ENCODE measurements around the gene LRP5.

- no peak for TF ChIP-seq POLR2A (IDR thresholded peaks at IDR 0.05)
- no peak for TF ChIP-seq CTCF (IDR thresholded peaks at IDR 0.05 in 8 of 11, conservative IDR thresholded peaks at IDR 0.05 in 3 of 11)
Measured at GRCh38 chr11:68325907-68326220, 13.5 kb downstream of the LRP5 start.
